CD14-positive monocyte (primary cell): ENCODE measurements around the gene BUB1B. TPM values are rescaled to one million over a fixed set of nuclear protein-coding genes. Genes with fewer than 3 reads are reported as not detected.
A peak's percentile ranks its signal among the peaks of the same experiment; 100 is the strongest.

Experiments
- DNase-seq, 3 donors: peaks; one replicate each; pipeline ENCODE4 v3.0.0-alpha.2; 2011 to 2022
- H2AFZ ChIP-seq: 2 replicates; pipeline ENCODE4 v1.6.0; 2012; ENCODE audit warnings: mild to moderate bottlenecking, low read depth, low read length, inconsistent platforms; ENCODE audit not compliant: insufficient read depth, poor library complexity, severe bottlenecking
- H3K27ac ChIP-seq, 2 donors: 1 replicate in 1 of 2; 2 replicates in 1 of 2; pipeline ENCODE4 v1.5.1; 2012 to 2013; ENCODE audit warnings: low read length in 2 of 2, control low read depth in 1 of 2, inconsistent platforms in 1 of 2, low read depth in 1 of 2, mild to moderate bottlenecking in 1 of 2
- H3K27me3 ChIP-seq, 2 donors: one replicate each; pipeline versions ENCODE4 v1.6.0 to v1.6.1; 2011 to 2013; ENCODE audit warnings: low read length in 2 of 2; ENCODE audit not compliant: control insufficient read depth in 2 of 2, insufficient read depth in 2 of 2
- H3K36me3 ChIP-seq, 2 donors: replicated peaks in 1 of 2; 1 replicate in 1 of 2; 2 replicates in 1 of 2; pipeline versions ENCODE4 v1.5.1 to v1.6.1; 2012 to 2013; ENCODE audit warnings: low read length in 2 of 2, control low read depth in 1 of 2, inconsistent platforms in 1 of 2, mild to moderate bottlenecking in 1 of 2; ENCODE audit not compliant: insufficient read depth in 2 of 2, control insufficient read depth in 1 of 2
- H3K4me1 ChIP-seq, 2 donors: 1 replicate in 1 of 2; 2 replicates in 1 of 2; pipeline versions ENCODE4 v1.5.1 to v1.6.1; 2012 to 2013; ENCODE audit warnings: low read length in 2 of 2, control low read depth in 1 of 2, inconsistent platforms in 1 of 2, mild to moderate bottlenecking in 1 of 2, moderate library complexity in 1 of 2; ENCODE audit not compliant: insufficient read depth in 2 of 2, control insufficient read depth in 1 of 2
- H3K4me2 ChIP-seq: replicated peaks from 2 replicates; pipeline ENCODE3; 2012; ENCODE audit warnings: low read length, moderate library complexity, mild to moderate bottlenecking; ENCODE audit not compliant: poor library complexity, severe bottlenecking; ENCODE audit errors: extremely low read depth
- H3K4me3 ChIP-seq, 3 experiments: fragments of 200-600 bp in 1 of 3; sonication (generic) in 1 of 3; replicated peaks in 1 of 3; 1 replicate in 2 of 3; 2 replicates in 1 of 3; pipeline ENCODE4 v1.5.1; 2011 to 2013; ENCODE audit warnings: low read length in 3 of 3, mild to moderate bottlenecking in 3 of 3, control low read depth in 2 of 3, low read depth in 2 of 3, inconsistent platforms in 1 of 3, moderate library complexity in 1 of 3
- H3K79me2 ChIP-seq: 2 replicates; pipeline ENCODE4 v1.6.0; 2012; ENCODE audit warnings: mild to moderate bottlenecking, control low read depth, inconsistent platforms, low read length, moderate library complexity; ENCODE audit not compliant: insufficient read depth
- H3K9ac ChIP-seq: 2 replicates; pipeline ENCODE4 v1.6.0; 2017; ENCODE audit warnings: low read length, mild to moderate bottlenecking; ENCODE audit not compliant: insufficient read depth, poor library complexity, severe bottlenecking
- H3K9me3 ChIP-seq, 2 donors: replicated peaks in 1 of 2; 1 replicate in 1 of 2; 2 replicates in 1 of 2; pipeline versions ENCODE4 v1.5.1 to v1.6.1; 2012 to 2013; ENCODE audit warnings: low read length in 2 of 2, control low read depth in 1 of 2; ENCODE audit not compliant: control insufficient read depth in 1 of 2, insufficient read depth in 1 of 2
- H4K20me1 ChIP-seq: 2 replicates; pipeline ENCODE4 v1.6.0; 2012; ENCODE audit warnings: mild to moderate bottlenecking, low read length, control low read depth, moderate library complexity; ENCODE audit not compliant: insufficient read depth
- H3K27ac Mint-ChIP-seq, 7 donors: one replicate each; pipeline ENCODE4 v1.8.0; 2020; ENCODE audit warnings: mild to moderate bottlenecking in 7 of 7, mixed read lengths in 7 of 7, moderate library complexity in 6 of 7, inconsistent platforms in 2 of 7
- H3K27me3 Mint-ChIP-seq, 3 donors: one replicate each; pipeline ENCODE4 v1.8.0; 2021 to 2022; ENCODE audit warnings: low read depth in 3 of 3, mild to moderate bottlenecking in 3 of 3, mixed read lengths in 3 of 3, moderate library complexity in 3 of 3, inconsistent platforms in 1 of 3
- H3K36me3 Mint-ChIP-seq, 2 donors: one replicate each; pipeline ENCODE4 v1.8.0; 2020; ENCODE audit warnings: mixed read lengths in 2 of 2, inconsistent platforms in 1 of 2, mild to moderate bottlenecking in 1 of 2
- H3K4me1 Mint-ChIP-seq: one replicate; pipeline ENCODE4 v1.8.0; 2020; ENCODE audit warnings: mild to moderate bottlenecking, mixed read lengths
- H3K4me3 Mint-ChIP-seq, 2 donors: one replicate each; pipeline ENCODE4 v1.8.0; 2020; ENCODE audit warnings: mild to moderate bottlenecking in 2 of 2, mixed read lengths in 2 of 2, moderate library complexity in 1 of 2
- H3K9me3 Mint-ChIP-seq, 7 donors: one replicate each; pipeline ENCODE4 v1.8.0; 2020 to 2022; ENCODE audit warnings: mixed read lengths in 7 of 7, mild to moderate bottlenecking in 6 of 7, moderate library complexity in 6 of 7, inconsistent platforms in 2 of 7
- CTCF ChIP-seq: fragments of 200-600 bp; IDR thresholded peaks from one replicate; pipeline ENCODE4 v1.8.0; 2022; ENCODE audit warnings: antibody characterized with exemption, mild to moderate bottlenecking
- WGBS: methylation state at CpG from one replicate; pipeline ENCODE4 v1.1.5; 2013; ENCODE audit warnings: missing lambda C conversion rate; ENCODE audit not compliant: insufficient coverage; 5-methylcytosine and 5-hydroxymethylcytosine counted together
- intact Hi-C, 2 donors: fragments of 100-400 bp; cut with micrococcal nuclease; formaldehyde crosslinking; loops; one replicate each; pipeline versions ENCODE4 v1.15.0 to v1.15.1; 2023
- polyA plus RNA-seq, 3 donors: library from polyadenylated mRNA; depleted of rRNA in 1 of 3; unstranded in 2 of 3; stranded (reverse) in 1 of 3; fragments of 300-500 nt in 2 of 3; fragments of >200 nt in 1 of 3; fragmentation: Illumina TruSeq in 2 of 3; gene quantifications; 1 replicate in 2 of 3; 2 replicates in 1 of 3; pipeline ENCODE4 v1.2.3, GENCODE V29; 2012 to 2021

Gene BUB1B
- polyA plus RNA-seq, 3 donors = 0.01 to 0.51 TPM; not detected in 1

GRCh38 chr15:40115670-40116093 is 45.2 kb upstream of the BUB1B start:
- Histone ChIP-seq H3K9ac (no peak overlapping the region), H3K4me2 (no peak overlapping the region), H3K27ac (no peak overlapping the region), H3K4me1 (peaks cover 10% of the 10 kb centered on the region in 2 donors), H4K20me1 (no peaks in the 10 kb centered on the region), H3K4me3 (no peak overlapping the region), H3K79me2 (no peaks in the 10 kb centered on the region), H3K27me3 (no peaks in the 10 kb centered on the region), H2AFZ (no peak overlapping the region), H3K36me3 (no peaks in the 10 kb centered on the region), H3K9me3 (no peaks in the 10 kb centered on the region)
- Mint-ChIP-seq H3K36me3 (no peaks in the 10 kb centered on the region), H3K27ac (peak overlapping the region in 5 of 7 donors; percentile 21 to 86 (median 58)), H3K4me3 (no peak overlapping the region), H3K4me1 (peaks cover 10% of the 10 kb centered on the region), H3K9me3 (peaks cover 0 to 2% (median 0%) of the 10 kb centered on the region in 7 donors), H3K27me3 (peaks cover 0 to 1% (median 0%) of the 10 kb centered on the region in 3 donors)
- DNase-seq = peak; percentile 66 to 85 (median 84)
- WGBS = 0% methylated on average over 5 of the region's 8 CpGs
- intact Hi-C loops = no loop called here
- TF ChIP-seq CTCF = no peak

GRCh38 chr15:40118473-40118872 is 42.4 kb upstream of the BUB1B start:
- no peak for TF ChIP-seq CTCF
- peaks cover 0 to 2% (median 0%) of the 10 kb centered on the region in 7 donors for H3K9me3 Mint-ChIP-seq
- no peaks in the 10 kb centered on the region for H3K36me3 Mint-ChIP-seq
- intact Hi-C loops = no loop called here
- Histone ChIP-seq H3K79me2 (no peaks in the 10 kb centered on the region), H3K27me3 (no peaks in the 10 kb centered on the region), H3K27ac (no peak overlapping the region), H3K4me2 (no peak overlapping the region), H4K20me1 (no peaks in the 10 kb centered on the region), H3K9ac (no peak overlapping the region), H2AFZ (no peak overlapping the region), H3K9me3 (no peaks in the 10 kb centered on the region), H3K4me3 (no peak overlapping the region), H3K4me1 (peaks cover 17 to 23% of the 10 kb centered on the region in 2 donors), H3K36me3 (no peaks in the 10 kb centered on the region)
- no peak for DNase-seq
- peaks cover 26% of the 10 kb centered on the region for H3K4me1 Mint-ChIP-seq
- H3K4me3 Mint-ChIP-seq = no peak overlapping the region
- H3K27me3 Mint-ChIP-seq = peaks cover 0 to 1% (median 0%) of the 10 kb centered on the region in 3 donors
- no peak overlapping the region for H3K27ac Mint-ChIP-seq
- WGBS = 92% methylated on average over 2 of the region's 3 CpGs
